HUES48 (cell line): ENCODE measurements around the gene LGALS16.

Source experiments
- H3K27ac ChIP-seq: one replicate; pipeline ENCODE4 v1.7.0; 2013; ENCODE audit warnings: low read depth, low read length, inconsistent platforms
- H3K27me3 ChIP-seq: 2 replicates; pipeline ENCODE4 v1.6.1; 2013; ENCODE audit warnings: mild to moderate bottlenecking, low read length; ENCODE audit not compliant: control insufficient read depth, insufficient read depth
- H3K36me3 ChIP-seq: 2 replicates; pipeline ENCODE4 v1.6.1; 2013; ENCODE audit warnings: low read length; ENCODE audit not compliant: control insufficient read depth, insufficient read depth
- H3K4me1 ChIP-seq: 2 replicates; pipeline ENCODE4 v1.6.1; 2013; ENCODE audit warnings: mild to moderate bottlenecking, low read length; ENCODE audit not compliant: control insufficient read depth, insufficient read depth
- H3K4me3 ChIP-seq: 2 replicates; pipeline ENCODE4 v1.5.1; 2013; ENCODE audit warnings: mild to moderate bottlenecking, low read depth, low read length
- H3K9ac ChIP-seq: 2 replicates; pipeline ENCODE4 v1.6.1; 2013; ENCODE audit warnings: mild to moderate bottlenecking, low read depth, low read length, moderate library complexity
- H3K9me3 ChIP-seq: 2 replicates; pipeline ENCODE4 v1.6.1; 2013; ENCODE audit warnings: low read length; ENCODE audit not compliant: control insufficient read depth, insufficient read depth

The LGALS16 gene

GRCh38 chr19:39696387-39696786 lies 40.7 kb downstream of the LGALS16 start:
- no peaks in the 10 kb centered on the region for H3K27me3 ChIP-seq
- H3K9ac ChIP-seq, result no peak overlapping the region
- peaks cover 4% of the 10 kb centered on the region for H3K4me1 ChIP-seq

GRCh38 chr19:39698535-39698934 lies 42.8 kb downstream of the LGALS16 start:
- Histone ChIP-seq H3K9me3 (no peaks in the 10 kb centered on the region), H3K27me3 (no peaks in the 10 kb centered on the region), H3K9ac (no peak overlapping the region), H3K36me3 (no peaks in the 10 kb centered on the region), H3K27ac (no peak overlapping the region), H3K4me3 (no peak overlapping the region), H3K4me1 (peaks cover 3% of the 10 kb centered on the region; the same call in 1 of the 2 replicates)

More at GRCh38 chr19:39696387-39696786, 40.7 kb downstream of the LGALS16 start:
- H3K4me3 ChIP-seq, result no peak overlapping the region
- no peaks in the 10 kb centered on the region for H3K9me3 ChIP-seq
- no peak overlapping the region for H3K27ac ChIP-seq
- H3K36me3 ChIP-seq, result no peaks in the 10 kb centered on the region

DNA sequence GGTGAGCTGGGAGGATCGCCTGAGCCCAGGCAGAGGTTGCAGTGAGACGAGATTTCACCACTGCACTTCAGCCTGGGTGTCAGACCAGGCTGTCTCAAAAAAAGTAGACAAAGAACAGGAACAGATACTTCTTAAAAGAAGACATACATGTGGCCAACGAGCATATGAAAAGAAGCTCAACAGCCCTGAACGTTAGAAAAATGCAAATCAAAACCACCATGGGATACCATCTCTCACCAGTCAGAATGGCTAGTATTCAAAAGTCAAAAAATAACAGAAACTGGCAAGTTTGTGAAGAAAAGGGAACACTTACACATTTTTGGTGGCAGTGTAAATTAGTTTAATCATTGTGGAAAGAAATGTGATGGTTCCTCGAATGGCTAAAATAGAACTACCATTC lies 45.6 kb downstream of the LGALS16 start:
- Histone ChIP-seq H3K4me3 (no peak overlapping the region), H3K4me1 (no peaks in the 10 kb centered on the region; the same call in 1 of the 2 replicates), H3K9me3 (no peaks in the 10 kb centered on the region), H3K36me3 (no peaks in the 10 kb centered on the region), H3K9ac (no peak overlapping the region), H3K27ac (no peak overlapping the region), H3K27me3 (no peaks in the 10 kb centered on the region)

- no peaks in the 10 kb centered on the region; the same call in 1 of the 2 replicates for H3K27me3 ChIP-seq
- no peaks in the 10 kb centered on the region for H3K36me3 ChIP-seq
- no peaks in the 10 kb centered on the region; the same call in 1 of the 2 replicates for H3K4me1 ChIP-seq
- H3K27ac ChIP-seq, result no peak within 1 kb of the TSS
- no peak within 1 kb of the TSS for H3K4me3 ChIP-seq
- H3K9ac ChIP-seq, result no peak within 1 kb of the TSS
- H3K9me3 ChIP-seq, result no peaks in the 10 kb centered on the region
Observed at GRCh38 chr19:39704181-39705044, 48.7 kb downstream of the LGALS16 start, which contains the start of gene LGALS14. LGALS14 (plus strand) TSS chr19:39704481; CDS start chr19:39704529, 48 bp downstream.

GRCh38 chr19:39705578-39706188 lies 50.0 kb downstream of the LGALS16 start:
- Histone ChIP-seq H3K9ac (no peak overlapping the region), H3K27ac (no peak overlapping the region), H3K27me3 (no peaks in the 10 kb centered on the region; the same call in 1 of the 2 replicates)

DNA sequence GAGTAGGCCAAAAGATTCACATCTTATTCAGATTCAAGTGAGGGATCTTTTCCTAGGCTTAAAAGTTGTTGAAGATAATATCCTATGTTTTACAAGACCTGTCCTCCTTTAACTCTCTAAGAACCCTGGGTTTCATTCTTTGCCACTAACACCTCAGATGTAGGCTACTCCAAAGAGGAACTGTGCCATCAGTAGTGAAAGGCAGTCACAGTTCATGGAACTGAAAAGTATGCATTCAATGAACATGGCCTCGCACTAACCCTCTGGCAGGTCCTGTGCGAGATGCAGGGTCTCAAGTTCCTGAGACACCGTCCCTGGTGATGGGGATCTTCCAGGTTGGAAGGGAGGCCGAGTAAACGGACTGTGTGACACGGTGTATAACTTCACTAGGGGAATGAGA lies 52.9 kb downstream of the LGALS16 start:
- no peaks in the 10 kb centered on the region for H3K36me3 ChIP-seq
- H3K27ac ChIP-seq, result no peak overlapping the region
- no peaks in the 10 kb centered on the region; the same call in 1 of the 2 replicates for H3K27me3 ChIP-seq
- no peak overlapping the region for H3K4me3 ChIP-seq
- no peak overlapping the region for H3K9ac ChIP-seq
- no peaks in the 10 kb centered on the region for H3K4me1 ChIP-seq
- no peaks in the 10 kb centered on the region for H3K9me3 ChIP-seq

More at GRCh38 chr19:39705578-39706188, 50.0 kb downstream of the LGALS16 start:
- Histone ChIP-seq H3K4me3 (no peak overlapping the region), H3K36me3 (no peaks in the 10 kb centered on the region), H3K4me1 (no peaks in the 10 kb centered on the region), H3K9me3 (no peaks in the 10 kb centered on the region)

- H3K4me3 ChIP-seq, result no peak overlapping the region
- no peaks in the 10 kb centered on the region; the same call in 1 of the 2 replicates for H3K27me3 ChIP-seq
- no peaks in the 10 kb centered on the region for H3K4me1 ChIP-seq
- no peaks in the 10 kb centered on the region for H3K9me3 ChIP-seq
- H3K27ac ChIP-seq, result no peak overlapping the region
- no peaks in the 10 kb centered on the region for H3K36me3 ChIP-seq
- no peak overlapping the region for H3K9ac ChIP-seq
Observed at GRCh38 chr19:39709026-39709872, 53.5 kb downstream of the LGALS16 start.
